GM21390 (cell line): ENCODE measurements around the gene S100Z.
"Not testable (repeated sequence)": the region's sequence is repeated elsewhere in the genome, so short reads cannot be mapped to it uniquely, and the experiment has no call there.

Experiments used
- ATAC-seq: cut with Tn5 transposase; IDR thresholded peaks from one replicate; pipeline ENCODE4 v1.9.1; 2021; ENCODE audit not compliant: unreplicated experiment

The S100Z gene

GRCh38 chr5:76822105-76822731, 27.6 kb upstream of the S100Z start:
- ATAC-seq = not testable (repeated sequence)

DNA sequence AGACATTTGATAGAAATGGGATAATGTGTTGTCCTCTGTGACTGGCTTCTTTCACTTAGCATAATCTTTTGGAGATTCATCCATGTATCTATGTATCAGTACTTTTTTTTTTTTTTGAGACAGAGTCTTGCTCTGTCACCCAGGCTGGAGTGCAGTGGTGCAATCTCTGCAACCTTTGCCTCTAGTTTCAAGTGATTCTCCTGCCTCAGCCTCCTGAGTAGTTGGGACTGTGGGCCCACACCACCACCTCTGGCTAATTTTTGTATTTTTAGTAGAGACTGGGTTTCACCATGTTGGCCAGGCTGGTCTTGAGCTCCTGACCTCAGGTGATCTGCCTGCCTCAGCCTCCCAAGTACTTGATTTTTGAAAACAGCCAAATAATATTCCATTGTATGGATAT, 23.4 kb upstream of the S100Z start:
- not testable (repeated sequence) for ATAC-seq

- no peak for ATAC-seq
These were observed 18.7 kb upstream of the S100Z start for GRCh38 chr5:76831110-76831452.

- ATAC-seq = no peak
These were observed 13.6 kb upstream of the S100Z start for GRCh38 chr5:76836181-76836580.

GRCh38 chr5:76836585-76836984, 13.2 kb upstream of the S100Z start:
- ATAC-seq = no peak

GRCh38 chr5:76838481-76839261, 11.1 kb upstream of the S100Z start:
- no peak for ATAC-seq

- no peak for ATAC-seq
These were observed 8.5 kb upstream of the S100Z start for GRCh38 chr5:76841361-76841760.

DNA sequence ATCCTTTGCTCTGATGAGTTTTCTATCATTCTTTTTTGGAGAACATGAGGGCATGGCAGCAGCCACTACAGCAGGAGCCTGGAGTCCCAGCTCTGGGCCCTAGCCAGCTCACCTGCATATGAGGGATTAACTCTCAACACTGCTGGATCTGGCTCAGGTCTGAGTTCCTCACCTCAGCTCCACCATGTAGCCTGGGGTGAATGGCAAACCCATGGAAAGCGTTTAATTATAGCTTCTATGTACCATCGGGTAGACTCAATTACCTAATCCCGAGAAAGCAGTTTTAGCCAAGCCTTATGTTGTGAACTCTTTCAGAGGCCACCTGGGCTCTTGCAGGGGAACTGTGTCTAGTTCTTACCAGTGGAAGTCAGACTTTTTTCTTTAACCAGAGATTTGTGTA, 3.9 kb upstream of the S100Z start:
- ATAC-seq = no peak

- ATAC-seq = no peak
These were observed 830 bp downstream of the S100Z start for GRCh38 chr5:76850543-76851145.

DNA sequence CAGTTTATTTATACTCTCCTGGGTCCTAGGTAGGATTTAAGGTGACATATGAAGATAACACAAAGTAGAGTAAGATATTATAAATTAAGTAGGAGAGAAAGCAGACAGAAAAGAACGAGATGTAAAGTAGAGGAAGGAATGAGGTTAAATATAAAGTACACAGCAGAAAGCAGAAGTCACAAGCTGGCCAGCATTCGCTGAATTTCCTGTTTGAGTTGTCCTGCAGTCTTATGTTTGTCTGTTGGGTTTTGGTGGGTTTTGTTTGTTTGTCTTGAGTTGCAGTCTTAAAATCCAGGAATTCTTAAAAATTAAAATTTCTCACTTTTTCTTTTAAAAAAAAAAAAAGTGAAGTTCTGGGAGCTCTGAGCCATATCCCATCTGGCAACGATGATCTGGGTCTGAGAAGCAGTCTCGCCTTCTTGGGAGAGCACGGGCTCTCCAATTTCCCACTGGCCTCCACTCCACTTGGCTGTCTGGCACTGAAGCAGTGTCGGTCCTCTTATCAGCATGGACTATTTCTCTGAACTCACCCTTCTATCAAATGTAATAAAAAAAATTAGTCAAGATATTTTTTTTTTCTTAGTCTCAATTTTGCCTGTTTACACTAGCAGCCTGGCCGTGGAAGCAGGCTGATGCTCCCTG, 2.0 kb downstream of the S100Z start:
- no peak for ATAC-seq

GRCh38 chr5:76852772-76853171, 3.0 kb downstream of the S100Z start:
- ATAC-seq = no peak

GRCh38 chr5:76853741-76854140, 3.9 kb downstream of the S100Z start:
- ATAC-seq = not testable (repeated sequence)

GRCh38 chr5:76854644-76855043, 4.8 kb downstream of the S100Z start:
- ATAC-seq = no peak

DNA sequence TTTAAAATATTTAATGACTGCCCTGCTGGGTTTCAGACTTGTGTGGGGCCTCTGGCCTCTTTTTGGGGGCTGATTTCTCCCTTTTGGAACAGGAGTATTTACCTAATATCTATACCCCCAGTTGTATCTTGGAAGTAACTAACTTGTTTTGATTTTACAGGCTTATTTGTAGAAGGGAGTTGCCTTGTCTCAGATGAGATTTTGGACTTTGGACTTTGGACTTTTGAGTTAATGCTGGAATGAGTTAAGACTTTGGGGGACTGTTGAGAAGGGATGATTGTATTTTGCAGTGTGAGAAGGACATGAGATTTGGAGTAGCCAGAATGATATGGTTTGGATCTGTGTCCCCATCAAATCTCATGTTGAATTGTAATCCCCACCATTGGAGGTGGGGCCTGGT, 5.7 kb downstream of the S100Z start:
- ATAC-seq = not testable (repeated sequence)

GRCh38 chr5:76855961-76856360, 6.1 kb downstream of the S100Z start:
- ATAC-seq = peak; percentile 70

GRCh38 chr5:76856800-76857199, 7.0 kb downstream of the S100Z start:
- ATAC-seq = not testable (repeated sequence)

GRCh38 chr5:76859591-76860247, 9.9 kb downstream of the S100Z start:
- ATAC-seq = no peak

DNA sequence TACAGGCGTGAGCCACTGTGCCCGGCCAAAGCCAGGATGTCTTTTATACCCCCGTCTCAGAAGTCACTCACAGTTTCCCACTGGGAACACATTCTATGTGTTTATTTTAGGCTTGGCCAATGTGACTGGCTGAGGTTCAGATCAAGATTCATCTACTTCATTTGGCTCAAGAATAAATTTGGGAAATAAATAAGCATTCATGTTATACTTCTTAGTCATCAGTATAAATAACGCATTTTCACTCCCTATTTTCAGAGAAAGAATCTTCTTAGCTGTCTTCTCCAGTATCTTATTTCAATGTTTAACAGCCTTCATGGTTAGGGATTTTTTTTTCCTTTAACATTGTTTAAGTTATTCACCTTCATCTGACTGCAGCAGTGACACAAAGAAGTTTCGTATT, 11.8 kb downstream of the S100Z start:
- no peak for ATAC-seq

GRCh38 chr5:76863001-76863400, 13.2 kb downstream of the S100Z start:
- no peak for ATAC-seq

GRCh38 chr5:76866503-76866902, 16.7 kb downstream of the S100Z start:
- no peak for ATAC-seq

DNA sequence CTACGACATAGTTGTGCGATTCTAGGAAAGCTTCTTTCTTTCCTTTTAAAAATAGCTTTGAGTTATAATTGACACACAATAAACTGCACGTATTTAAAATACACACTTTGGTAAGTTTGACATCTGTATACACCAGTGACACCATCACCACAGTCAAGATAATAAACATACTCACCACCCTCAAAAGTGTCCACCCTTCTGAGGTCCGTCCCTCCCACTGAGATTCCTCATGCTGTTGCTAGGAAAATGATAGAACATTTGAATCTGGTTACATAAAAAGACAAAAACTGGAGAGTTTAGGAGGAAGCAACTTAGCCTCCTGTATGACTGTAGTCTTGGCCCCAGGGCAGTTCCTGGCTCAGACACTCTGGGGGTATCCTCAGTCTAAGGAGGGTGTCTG, 17.2 kb downstream of the S100Z start:
- ATAC-seq = no peak
